AG09319 (cell line): Measurements from ENCODE around the gene TTC28.

ENCODE experiments used
- DNase-seq: peaks from one replicate; pipeline ENCODE4 v3.0.0-alpha.2; 2010; ENCODE audit warnings: low read depth; ENCODE audit errors: extremely low read depth
- TF ChIP-seq, protein P1 (sequence below): IDR thresholded peaks from 2 replicates; pipeline ENCODE4 v1.5.1; 2011; ENCODE audit warnings: low read depth, mild to moderate bottlenecking, inconsistent platforms, low read length, moderate library complexity

Gene TTC28

DNA sequence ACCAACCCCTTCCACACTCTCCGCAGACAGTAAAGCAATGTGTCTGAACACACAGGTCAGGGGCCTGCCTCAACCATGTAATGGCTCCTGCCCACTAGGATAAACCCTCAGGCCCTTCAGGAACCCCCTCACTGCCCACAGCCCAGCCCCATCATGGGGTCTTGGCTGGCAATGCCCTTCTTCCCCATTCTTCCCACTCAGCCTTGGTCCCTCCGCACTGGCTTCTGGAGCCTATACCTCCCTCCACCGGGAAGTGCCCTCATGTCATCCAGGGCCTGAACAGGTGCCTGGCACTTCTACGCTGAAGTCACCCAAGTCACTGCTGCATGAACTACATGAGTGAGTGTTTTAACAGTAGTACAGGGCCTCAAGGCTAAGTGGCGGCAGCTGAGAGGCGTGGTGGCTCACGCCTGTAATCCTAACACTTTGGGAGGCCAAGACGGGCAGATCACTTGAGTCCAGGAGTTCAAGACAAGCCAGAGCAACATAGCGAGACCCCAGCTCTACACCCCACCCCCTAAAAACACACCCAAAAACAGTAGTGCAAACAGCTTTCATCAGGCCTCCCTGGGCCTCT, 685.8 kb downstream of the TTC28 start:
- TF ChIP-seq, protein P1, sequence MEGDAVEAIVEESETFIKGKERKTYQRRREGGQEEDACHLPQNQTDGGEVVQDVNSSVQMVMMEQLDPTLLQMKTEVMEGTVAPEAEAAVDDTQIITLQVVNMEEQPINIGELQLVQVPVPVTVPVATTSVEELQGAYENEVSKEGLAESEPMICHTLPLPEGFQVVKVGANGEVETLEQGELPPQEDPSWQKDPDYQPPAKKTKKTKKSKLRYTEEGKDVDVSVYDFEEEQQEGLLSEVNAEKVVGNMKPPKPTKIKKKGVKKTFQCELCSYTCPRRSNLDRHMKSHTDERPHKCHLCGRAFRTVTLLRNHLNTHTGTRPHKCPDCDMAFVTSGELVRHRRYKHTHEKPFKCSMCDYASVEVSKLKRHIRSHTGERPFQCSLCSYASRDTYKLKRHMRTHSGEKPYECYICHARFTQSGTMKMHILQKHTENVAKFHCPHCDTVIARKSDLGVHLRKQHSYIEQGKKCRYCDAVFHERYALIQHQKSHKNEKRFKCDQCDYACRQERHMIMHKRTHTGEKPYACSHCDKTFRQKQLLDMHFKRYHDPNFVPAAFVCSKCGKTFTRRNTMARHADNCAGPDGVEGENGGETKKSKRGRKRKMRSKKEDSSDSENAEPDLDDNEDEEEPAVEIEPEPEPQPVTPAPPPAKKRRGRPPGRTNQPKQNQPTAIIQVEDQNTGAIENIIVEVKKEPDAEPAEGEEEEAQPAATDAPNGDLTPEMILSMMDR: no peak

GRCh38 chr22:27993201-27993635, 686.4 kb downstream of the TTC28 start:
- TF ChIP-seq, protein P1: no peak
- DNase-seq: no peak

More for the DNA sequence above, 685.8 kb downstream of the TTC28 start:
- no peak for DNase-seq

GRCh38 chr22:27992294-27993165, 687.1 kb downstream of the TTC28 start:
- DNase-seq: no peak
- TF ChIP-seq, protein P1: no peak

GRCh38 chr22:27991586-27992293, 687.9 kb downstream of the TTC28 start:
- no peak for DNase-seq
- TF ChIP-seq, protein P1: no peak

DNA sequence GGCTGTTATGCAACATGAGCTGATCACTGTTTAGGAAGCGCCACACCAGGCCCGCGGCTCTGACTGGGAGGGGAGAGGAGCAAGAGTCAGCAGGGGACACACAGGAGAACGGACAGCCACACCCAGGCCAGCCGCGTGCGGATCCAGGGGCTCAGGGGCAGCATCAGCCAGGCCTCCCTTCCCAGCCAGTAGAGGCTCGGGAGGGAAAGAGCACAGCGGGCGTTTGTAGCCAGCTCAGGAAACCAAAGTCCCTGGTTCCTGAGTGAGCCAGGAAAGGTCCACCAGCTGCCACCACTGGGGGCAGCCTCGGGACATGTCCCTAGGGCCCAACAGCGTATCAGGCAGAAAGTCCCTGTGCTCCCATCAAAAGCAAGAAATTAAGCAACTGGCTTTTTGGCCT, 688.8 kb downstream of the TTC28 start:
- TF ChIP-seq, protein P1: peak; percentile 58
- no peak for DNase-seq

DNA sequence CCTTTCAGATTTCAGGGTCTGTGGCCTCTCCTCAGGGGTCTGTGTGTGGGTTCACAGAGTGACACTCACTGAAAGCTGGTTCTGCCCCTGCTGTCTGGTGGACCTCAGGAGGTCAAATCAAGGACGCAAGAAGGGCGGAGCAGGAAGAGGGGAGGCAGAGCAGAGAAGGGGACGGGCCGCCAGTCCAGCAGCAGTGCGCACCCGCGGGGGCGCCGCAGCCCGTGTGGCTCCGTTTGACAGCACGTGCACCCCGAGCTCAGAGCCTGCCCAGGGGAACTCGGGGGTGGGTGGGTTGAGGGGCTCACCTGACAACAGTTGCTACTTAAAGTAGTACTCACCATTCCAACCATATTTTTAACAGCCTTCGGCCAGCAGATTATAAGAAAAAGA, 689.2 kb downstream of the TTC28 start:
- TF ChIP-seq, protein P1: no peak
- no peak for DNase-seq
